NCI-H1417 (cell line): ENCODE measurements around the gene REV1.

ENCODE experiments used
- DNase-seq, 3 experiments: peaks; one replicate each; lab custom pipeline; 2025; lab: John Stamatoyannopoulos, UW

The REV1 gene

DNA sequence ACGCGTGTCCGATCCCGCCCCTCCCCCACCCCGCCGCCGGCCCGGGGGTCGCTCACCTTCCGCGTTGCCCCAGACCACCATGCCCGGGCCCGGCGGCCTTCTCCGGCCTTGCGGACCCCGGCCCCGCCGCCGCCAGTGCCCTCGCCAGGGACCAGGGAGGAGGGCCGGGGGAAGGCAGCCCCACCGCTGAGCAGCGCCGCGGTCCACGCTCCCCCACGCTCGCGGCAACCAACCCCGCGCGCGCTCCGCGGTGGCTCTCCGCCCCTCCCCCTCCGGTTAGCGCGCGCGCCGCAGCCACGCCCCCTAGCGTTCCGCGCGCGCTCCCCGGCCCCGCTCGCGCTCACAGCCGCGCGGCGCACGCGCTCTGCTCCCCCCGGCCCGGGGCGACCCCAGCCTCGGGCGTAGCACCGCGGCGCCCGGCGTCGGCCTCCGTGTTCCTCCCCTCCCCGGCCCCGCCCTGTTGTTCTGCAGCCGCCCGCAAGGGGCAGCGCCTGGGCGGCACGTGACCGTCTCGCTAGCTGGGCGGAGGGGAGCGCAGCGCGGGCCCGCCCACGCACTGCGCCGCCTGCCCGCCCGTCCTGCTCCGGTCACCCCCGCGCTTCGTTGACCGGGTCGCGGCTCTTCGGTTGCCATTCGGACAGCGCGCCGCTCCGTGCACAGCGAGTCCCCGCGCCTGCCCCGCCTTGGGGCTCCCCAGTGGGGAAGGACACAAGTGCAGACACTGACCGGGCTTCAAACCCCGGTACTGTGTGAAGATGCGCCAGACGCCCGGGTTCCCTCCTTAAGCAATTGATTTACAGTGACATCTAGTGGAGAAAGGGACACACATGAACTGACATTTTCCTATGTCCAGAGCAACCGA lies at the start of gene REV1:
REV1 (minus strand) TSS at position 257 of the 862 bp plus-strand sequence. CDS start 25,042 bp downstream, outside the sequence.
- peak; percentile 95 to 98 (median 96) for DNase-seq

DNA sequence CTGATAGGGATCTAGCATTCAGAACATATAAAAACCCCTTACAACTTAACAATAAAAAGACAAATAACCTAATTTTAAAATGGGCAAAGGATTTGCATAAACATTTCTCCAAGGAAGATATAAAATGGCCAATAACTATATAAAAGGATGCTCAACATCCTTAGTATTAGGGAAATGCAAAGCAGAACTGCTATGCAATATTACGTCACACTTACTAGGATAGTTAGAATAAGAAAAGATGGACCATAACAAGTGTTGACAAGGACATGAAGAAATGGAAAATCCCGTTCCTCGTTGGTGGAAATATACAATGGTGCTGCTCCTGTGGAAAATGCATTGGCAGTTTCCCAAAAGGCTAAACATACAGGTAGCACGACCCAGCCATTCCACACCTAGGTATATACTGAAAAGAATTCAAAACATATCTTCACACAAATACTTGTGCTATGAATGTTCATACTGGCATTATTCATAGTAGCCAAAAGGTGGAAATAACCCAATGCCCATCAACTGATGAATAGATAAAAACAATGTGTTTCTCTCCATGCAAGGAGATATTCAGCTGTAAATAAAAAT lies 48.2 kb upstream of the REV1 start:
- DNase-seq = no peak

DNA sequence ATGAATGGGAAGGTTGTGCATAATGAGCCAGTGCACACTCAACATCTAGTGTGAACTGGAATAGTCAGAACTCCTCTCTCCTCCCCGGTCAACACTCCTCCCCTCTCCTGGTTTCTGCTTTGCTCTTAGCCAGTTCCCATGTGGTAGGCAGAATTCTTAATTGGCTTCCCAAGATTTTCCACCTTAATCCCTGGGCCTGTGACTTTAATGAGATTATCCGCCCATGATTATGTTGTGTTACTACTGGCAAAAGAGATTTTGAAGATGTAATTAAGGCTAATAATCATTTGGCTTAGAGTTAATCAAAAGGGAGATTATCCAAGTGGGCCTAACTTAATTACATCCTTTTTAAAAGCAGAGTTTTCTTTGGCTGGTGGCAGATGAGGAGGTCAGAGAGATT lies 34.2 kb upstream of the REV1 start:
- DNase-seq = no peak

DNA sequence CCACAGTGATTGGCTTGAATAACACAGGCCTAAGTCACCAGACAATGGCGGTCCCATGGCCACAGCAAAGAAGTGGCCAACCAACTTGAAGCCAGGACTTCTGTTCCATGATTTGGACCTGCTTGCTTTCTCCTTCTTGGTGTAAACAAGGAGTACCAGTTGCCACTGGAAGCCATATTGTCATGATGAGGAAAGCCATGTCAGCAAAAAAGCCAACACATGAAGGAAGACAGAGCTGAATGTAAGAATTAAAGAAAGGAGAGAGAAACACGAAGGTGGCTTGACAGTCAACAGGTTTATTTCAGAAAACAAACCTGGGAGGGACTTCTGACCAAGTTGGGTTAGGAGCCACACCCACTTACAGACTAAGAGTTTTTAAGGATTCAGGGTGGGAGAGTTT lies 32.3 kb upstream of the REV1 start:
- DNase-seq = no peak

DNA sequence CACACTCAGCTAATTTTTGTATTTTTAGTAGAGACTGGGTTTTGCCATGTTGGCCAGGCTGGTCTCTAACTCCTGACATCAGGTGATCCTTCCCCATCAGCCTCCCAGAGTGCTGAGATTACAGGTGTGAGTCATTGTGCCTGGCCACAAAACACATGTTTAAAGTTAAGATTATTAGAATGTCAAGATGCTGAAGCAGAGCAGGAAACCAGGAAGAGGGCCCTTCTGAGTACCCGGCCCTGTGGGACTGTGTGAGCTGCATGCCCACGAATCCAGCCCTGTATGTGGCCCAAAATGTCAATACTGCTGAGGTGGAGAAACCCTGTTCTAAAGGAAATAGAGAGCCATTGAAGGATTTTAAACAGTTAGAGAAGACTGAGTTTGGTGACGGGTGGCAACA lies 31.0 kb upstream of the REV1 start:
- no peak for DNase-seq

DNA sequence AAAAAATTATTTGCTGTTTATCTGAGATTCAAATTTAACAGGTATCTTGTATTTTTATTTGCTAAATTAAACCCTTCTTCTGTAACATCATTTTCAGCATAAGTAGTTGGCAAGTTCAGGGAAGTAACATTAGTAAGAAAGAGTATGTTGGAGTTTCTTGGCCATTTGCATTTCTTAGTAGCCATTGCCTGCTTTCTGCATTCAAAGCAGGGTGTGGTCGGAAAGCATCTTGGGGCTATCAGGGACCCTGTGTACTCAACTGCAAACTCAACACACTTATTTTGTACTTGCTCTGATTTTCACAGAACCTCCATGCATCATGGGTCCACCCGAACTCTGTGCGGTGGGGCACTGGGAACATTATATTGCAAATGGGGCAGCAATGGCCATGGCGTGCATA lies 30.4 kb upstream of the REV1 start:
- DNase-seq = no peak

- no peak for DNase-seq
These were observed 24.5 kb upstream of the REV1 start for GRCh38 chr2:99514357-99514756.

- DNase-seq = no peak
These were observed 22.4 kb upstream of the REV1 start for GRCh38 chr2:99512181-99512591.

DNA sequence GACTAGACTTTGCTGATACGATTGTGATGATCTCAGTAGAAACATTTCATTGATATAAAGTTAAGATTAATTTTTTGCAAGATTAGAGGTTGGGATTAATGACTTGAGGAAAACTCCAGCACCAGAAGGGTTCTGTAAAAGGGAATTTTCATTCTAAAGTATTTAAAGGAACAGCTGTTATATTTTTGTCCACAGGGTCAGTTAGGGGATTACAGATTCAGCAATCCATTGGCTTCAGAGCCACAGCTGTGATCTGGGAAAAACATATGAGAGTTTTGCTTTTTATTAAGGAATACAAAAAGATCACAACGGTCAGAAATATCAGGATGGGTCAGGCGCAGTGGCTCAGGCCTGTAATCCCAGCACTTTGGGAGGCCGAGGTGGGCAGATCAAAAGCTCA lies 19.6 kb upstream of the REV1 start:
- no peak for DNase-seq

DNA sequence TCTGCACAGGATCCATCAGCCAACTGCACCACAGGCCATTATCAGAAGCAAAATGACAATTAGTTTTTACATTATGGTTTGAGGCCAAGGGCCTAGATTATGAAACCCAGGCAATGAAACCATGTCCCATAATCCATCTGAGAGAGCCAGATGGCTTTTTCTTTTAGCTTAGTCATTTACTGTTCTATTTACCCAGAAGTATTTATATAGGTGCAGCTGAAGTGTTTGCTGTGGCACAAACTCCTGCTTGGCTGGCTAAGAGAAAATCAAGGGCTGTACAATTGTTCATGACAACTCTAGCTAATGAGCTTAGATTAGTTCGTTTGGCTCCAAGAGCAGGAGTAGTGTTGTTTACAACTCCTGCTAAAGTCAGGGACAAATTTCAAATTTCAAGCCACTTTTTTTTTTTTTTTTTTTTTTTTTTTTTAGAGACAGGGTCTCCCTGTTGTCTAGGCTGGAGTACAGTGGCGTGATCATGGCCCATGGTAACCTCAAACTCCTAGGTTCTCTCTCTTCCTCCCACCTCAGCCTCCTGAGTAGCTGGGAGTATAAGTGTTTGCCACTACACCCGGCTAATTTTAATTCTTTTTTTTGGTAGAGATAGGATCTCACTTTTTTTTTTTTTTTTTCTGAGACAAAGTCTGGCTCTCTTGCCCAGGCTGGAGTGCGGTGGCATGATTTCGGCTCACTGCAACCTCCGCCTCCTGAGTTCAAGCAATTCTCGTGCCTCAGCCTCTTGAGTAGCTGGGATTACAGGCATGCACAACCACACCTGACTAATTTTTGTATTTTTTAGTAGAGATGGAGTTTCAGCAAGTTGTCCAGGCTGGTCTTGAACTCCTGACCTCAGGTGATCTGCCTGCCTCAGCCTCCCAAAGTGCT lies 18.4 kb upstream of the REV1 start:
- peak; percentile 60 to 93 (median 87) for DNase-seq

GRCh38 chr2:99504844-99505584 lies 15.2 kb upstream of the REV1 start:
- no peak for DNase-seq

DNA sequence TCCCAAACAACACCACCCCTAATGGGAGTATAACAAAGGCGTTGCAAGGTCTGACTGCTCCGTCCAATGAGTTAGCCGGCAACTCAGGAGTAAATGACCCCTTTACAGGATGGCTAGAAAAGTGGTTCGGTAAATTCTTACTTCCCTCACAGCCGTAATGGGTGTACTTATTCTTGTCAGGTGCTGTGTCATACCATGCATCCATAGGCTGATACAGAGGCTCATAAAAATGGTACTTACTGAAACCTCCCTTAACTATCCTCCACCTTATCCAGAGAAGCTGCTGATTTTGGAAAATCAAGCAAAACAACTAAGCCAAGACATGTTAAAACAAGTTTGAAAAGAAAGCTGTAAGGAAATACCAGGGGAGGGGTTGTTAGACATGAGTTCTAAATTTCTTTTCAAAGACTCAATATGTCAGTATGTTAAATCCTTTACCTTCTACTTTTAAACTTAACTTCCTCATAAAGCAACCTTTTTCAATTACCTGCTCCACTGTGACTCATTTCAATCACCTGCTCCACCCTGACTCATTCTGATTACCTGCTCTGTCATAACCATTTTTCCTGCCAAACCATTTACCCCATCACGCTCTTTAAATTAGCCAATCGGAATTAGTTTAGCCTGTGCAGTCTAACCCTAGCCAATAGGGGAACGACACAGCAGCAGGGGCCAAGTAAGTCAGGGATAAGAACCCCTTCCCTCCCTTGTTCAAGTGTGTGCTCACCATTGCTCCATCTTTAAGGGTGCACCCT lies 14.0 kb upstream of the REV1 start:
- peak in 1 of 3 experiments; percentile 29 for DNase-seq

DNA sequence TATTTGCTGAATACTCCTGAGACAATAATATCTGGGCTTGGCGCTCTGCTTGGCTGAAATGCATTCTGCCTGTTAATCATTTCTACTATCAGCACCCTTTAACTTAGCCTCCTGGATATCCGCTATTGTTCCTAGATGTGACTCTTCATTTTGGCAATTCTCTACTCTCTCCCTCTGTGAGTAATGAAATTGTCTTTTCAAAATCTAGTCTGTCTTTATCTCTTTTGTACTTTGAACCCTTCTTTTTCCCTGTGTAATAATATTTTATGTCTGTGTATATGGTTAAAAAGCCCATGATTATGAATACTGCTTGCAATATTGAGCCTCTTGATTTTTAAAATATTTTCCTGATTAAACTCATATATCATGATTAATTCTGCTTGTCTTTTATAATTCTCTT lies 6.2 kb upstream of the REV1 start:
- no peak for DNase-seq

DNA sequence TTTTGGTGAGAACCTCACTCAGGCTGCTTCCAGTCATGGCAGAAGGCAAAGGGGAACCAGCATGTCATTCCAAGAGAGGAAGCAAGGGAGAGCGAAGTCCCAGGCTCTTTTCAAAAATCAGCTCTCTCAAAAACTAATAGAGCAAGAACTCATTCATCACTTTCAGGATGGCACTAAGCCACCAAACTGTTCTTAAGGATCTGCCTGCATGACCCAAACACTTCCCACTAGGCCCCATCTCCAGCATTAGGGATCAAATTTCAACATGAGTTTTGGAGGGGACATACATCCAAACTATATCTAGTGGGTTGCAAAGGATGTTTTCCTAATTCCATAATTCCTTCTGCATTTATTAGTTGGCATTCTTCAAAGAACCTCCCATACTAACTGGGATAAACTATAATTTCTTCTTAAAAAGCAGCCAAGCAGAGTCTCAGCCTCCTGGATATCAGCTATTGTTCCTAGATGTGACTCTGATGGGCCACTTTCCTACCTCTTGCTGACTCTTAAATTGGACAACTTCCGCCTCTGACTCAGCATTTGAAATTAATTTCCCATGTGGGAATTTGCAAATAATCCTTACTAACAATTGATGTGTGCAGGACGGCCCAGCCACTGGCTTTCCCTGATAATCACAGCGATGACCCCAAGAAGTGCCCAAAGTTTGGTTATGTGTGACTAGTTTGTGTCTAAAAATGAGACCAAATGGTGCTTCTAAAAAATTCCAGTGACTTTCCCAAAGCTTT lies 5.5 kb upstream of the REV1 start:
- DNase-seq = no peak

GRCh38 chr2:99492721-99493120 lies 2.9 kb upstream of the REV1 start:
- no peak for DNase-seq

DNA sequence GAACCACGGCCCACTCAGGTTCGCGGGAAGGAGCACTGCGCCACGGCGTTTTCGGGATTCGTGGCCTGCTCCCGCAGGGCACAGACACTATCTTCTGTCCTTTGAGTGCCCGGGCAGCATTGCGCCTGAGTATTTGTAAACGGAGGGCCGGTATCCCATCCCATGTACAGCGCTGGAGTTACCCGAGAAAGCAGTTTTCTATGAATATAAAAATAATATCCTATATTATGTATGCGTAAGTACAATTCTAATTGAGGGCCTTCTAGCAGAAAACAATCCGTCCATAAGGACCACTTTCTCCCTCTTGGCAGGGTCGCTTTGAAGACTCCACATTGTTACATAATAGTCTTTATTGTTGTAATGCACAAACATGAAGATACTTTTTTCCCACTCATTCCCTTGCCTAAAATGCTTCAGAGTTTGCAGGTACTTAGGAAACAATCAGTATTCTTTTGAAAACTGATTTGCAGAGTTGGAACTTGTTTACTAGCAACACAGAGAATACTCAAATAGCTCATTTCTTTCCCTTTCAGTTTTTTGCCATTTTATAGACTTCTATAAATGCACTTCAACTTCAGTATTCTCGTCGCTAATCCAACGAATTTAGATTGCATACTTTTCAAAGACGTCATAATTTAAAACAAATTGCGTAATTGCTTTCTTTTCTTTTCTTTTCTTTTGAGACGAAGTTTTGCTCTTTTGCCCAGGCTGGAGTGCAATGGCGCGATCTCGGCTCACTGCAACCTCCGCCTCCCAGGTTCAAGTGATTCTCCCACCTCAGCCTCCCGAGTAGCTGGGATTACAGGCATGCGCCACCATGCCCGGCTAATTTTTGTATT lies 1.0 kb upstream of the REV1 start:
- DNase-seq = no peak

DNA sequence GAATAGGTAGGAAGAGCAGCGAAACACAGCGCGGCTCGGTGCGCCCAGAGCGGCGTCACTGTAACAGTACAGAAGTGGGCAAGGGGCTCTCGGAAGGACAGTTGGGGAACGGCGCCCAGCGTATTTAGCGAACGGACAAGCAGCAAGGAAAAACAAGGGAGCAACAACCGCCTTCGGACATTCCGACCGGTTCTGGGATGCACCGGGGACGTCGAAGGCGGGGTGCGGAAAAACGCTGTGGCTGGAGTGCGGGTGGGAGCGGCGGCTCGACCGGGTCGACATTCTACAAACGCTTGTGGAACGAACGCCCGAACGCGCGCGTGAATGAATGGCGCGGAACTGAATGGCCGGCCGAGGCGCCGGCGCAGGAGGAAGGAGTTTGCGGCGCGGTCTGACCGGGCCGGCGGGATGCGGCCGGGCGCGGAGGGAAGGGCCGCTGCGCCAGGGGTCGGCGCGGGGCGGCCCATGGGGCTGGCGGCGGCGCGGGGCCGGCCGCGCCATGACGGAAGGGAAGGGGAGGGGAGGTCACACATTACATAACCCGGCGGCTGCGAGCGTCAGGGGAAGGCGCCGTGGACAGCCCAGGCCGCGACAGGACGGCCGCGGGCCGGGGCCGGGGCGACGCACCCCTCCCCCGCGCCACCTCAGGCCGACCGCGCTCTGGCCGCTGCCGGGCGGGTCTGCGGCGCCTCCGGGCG lies 605 bp downstream of the REV1 start:
- DNase-seq = peak; percentile 13 to 77 (median 69)

- peak; percentile 26 to 73 (median 43) for DNase-seq
These were observed 1.2 kb downstream of the REV1 start for GRCh38 chr2:99488539-99489062.

DNA sequence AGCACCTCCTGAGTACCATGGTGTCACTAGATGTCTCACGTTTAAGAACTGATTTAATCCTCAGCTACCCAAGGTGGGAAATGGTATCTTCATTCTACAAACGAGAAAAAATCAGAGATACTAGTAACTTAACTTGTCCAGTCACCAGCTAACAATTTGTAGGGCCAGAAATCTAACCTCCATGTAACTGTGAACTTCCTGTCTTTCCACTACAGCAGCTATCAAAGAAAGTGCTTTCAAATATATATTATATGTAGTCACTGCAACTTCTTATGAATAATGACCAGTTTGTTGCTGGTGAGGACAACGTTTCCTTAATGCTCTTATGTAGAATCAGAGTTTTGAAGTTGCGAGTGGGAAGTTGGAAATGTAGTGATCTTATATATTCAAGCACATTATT lies 1.9 kb downstream of the REV1 start:
- DNase-seq = no peak
